Measurements from ENCODE around the gene GPR179.

Gene GPR179

GRCh38 chr17:38332735-38333134 is 11.0 kb downstream of the GPR179 start:
- H3K4me3 ChIP-seq (ENCODE audit: severe bottlenecking) = no peak overlapping the region
- no peaks in the 10 kb centered on the region for H3K9me3 ChIP-seq (ENCODE audit: severe bottlenecking)
- ATAC-seq (ENCODE audit: low read depth) = no peak
- H3K4me1 ChIP-seq (ENCODE audit: insufficient read depth, poor library complexity, severe bottlenecking) = no peaks in the 10 kb centered on the region
- no peaks in the 10 kb centered on the region for H3K27me3 ChIP-seq (ENCODE audit: insufficient read depth, poor library complexity, severe bottlenecking)
- no peak overlapping the region for H3K27ac ChIP-seq (ENCODE audit: poor library complexity, severe bottlenecking)
- H3K36me3 ChIP-seq (ENCODE audit: low read depth) = no peaks in the 10 kb centered on the region
- TF ChIP-seq, protein P1, sequence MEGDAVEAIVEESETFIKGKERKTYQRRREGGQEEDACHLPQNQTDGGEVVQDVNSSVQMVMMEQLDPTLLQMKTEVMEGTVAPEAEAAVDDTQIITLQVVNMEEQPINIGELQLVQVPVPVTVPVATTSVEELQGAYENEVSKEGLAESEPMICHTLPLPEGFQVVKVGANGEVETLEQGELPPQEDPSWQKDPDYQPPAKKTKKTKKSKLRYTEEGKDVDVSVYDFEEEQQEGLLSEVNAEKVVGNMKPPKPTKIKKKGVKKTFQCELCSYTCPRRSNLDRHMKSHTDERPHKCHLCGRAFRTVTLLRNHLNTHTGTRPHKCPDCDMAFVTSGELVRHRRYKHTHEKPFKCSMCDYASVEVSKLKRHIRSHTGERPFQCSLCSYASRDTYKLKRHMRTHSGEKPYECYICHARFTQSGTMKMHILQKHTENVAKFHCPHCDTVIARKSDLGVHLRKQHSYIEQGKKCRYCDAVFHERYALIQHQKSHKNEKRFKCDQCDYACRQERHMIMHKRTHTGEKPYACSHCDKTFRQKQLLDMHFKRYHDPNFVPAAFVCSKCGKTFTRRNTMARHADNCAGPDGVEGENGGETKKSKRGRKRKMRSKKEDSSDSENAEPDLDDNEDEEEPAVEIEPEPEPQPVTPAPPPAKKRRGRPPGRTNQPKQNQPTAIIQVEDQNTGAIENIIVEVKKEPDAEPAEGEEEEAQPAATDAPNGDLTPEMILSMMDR (IDR thresholded peaks at IDR 0.05; ENCODE audit: poor library complexity, severe bottlenecking) = no peak
- no peak for DNase-seq (ENCODE audit: low spot score)

- no peaks in the 10 kb centered on the region for H3K27me3 ChIP-seq (ENCODE audit: insufficient read depth, poor library complexity, severe bottlenecking)
- DNase-seq (ENCODE audit: low spot score) = no peak
- H3K9me3 ChIP-seq (ENCODE audit: severe bottlenecking) = no peaks in the 10 kb centered on the region
- TF ChIP-seq, protein P1 (IDR thresholded peaks at IDR 0.05; ENCODE audit: poor library complexity, severe bottlenecking) = no peak
- ATAC-seq (ENCODE audit: low read depth) = 0 out of 3 replicates have a peak, but pooled peaks have one; percentile 14
- H3K27ac ChIP-seq (ENCODE audit: poor library complexity, severe bottlenecking) = no peak overlapping the region
- H3K36me3 ChIP-seq (ENCODE audit: low read depth) = no peaks in the 10 kb centered on the region
- no peak overlapping the region for H3K4me3 ChIP-seq (ENCODE audit: severe bottlenecking)
- H3K4me1 ChIP-seq (ENCODE audit: insufficient read depth, poor library complexity, severe bottlenecking) = no peaks in the 10 kb centered on the region
Measured at GRCh38 chr17:38330941-38331411, 12.8 kb downstream of the GPR179 start.

- no peak for ATAC-seq (ENCODE audit: low read depth)
- H3K27me3 ChIP-seq (ENCODE audit: insufficient read depth, poor library complexity, severe bottlenecking) = no peaks in the 10 kb centered on the region
- TF ChIP-seq, protein P1 (IDR thresholded peaks at IDR 0.05; ENCODE audit: poor library complexity, severe bottlenecking) = no peak
Measured at GRCh38 chr17:38329808-38330730, 13.7 kb downstream of the GPR179 start.

GRCh38 chr17:38329284-38329683 is 14.5 kb downstream of the GPR179 start:
- Histone ChIP-seq H3K27me3 (ENCODE audit: insufficient read depth, poor library complexity, severe bottlenecking) (no peaks in the 10 kb centered on the region), H3K4me3 (ENCODE audit: severe bottlenecking) (no peak overlapping the region), H3K36me3 (ENCODE audit: low read depth) (no peaks in the 10 kb centered on the region), H3K4me1 (ENCODE audit: insufficient read depth, poor library complexity, severe bottlenecking) (no peaks in the 10 kb centered on the region), H3K27ac (ENCODE audit: poor library complexity, severe bottlenecking) (no peak overlapping the region), H3K9me3 (ENCODE audit: severe bottlenecking) (no peaks in the 10 kb centered on the region)
- TF ChIP-seq, protein P1 (IDR thresholded peaks at IDR 0.05; ENCODE audit: poor library complexity, severe bottlenecking) = no peak
- ATAC-seq (ENCODE audit: low read depth) (no peak), DNase-seq (ENCODE audit: low spot score) (no peak)

More at GRCh38 chr17:38329808-38330730, 13.7 kb downstream of the GPR179 start:
- Histone ChIP-seq H3K4me1 (ENCODE audit: insufficient read depth, poor library complexity, severe bottlenecking) (no peaks in the 10 kb centered on the region), H3K9me3 (ENCODE audit: severe bottlenecking) (no peaks in the 10 kb centered on the region), H3K4me3 (ENCODE audit: severe bottlenecking) (no peak overlapping the region), H3K36me3 (ENCODE audit: low read depth) (no peaks in the 10 kb centered on the region), H3K27ac (ENCODE audit: poor library complexity, severe bottlenecking) (no peak overlapping the region)
- no peak for DNase-seq (ENCODE audit: low spot score)

GRCh38 chr17:38328620-38329019 is 15.1 kb downstream of the GPR179 start:
- Histone ChIP-seq H3K4me1 (ENCODE audit: insufficient read depth, poor library complexity, severe bottlenecking) (no peaks in the 10 kb centered on the region), H3K4me3 (ENCODE audit: severe bottlenecking) (no peak overlapping the region), H3K36me3 (ENCODE audit: low read depth) (peaks cover 2% of the 10 kb centered on the region), H3K27me3 (ENCODE audit: insufficient read depth, poor library complexity, severe bottlenecking) (no peaks in the 10 kb centered on the region), H3K27ac (ENCODE audit: poor library complexity, severe bottlenecking) (no peak overlapping the region), H3K9me3 (ENCODE audit: severe bottlenecking) (no peaks in the 10 kb centered on the region)
- ATAC-seq (ENCODE audit: low read depth) (no peak), DNase-seq (ENCODE audit: low spot score) (no peak)
- TF ChIP-seq, protein P1 (IDR thresholded peaks at IDR 0.05; ENCODE audit: poor library complexity, severe bottlenecking) = no peak

Measured in RWPE2 (cell line).